ENCODE results near the gene SLC22A7.
A peak's percentile ranks its signal among the peaks of the same experiment; 100 is the strongest.

SLC22A7 gene

GRCh38 chr6:43278524-43279078 lies 19.5 kb upstream of the SLC22A7 start:
- Histone ChIP-seq H3K9ac (ENCODE audit: low read length) (no peak overlapping the region), H3K27ac (ENCODE audit: low read depth, low read length) (peak overlapping the region; percentile 63), H3K27me3 (ENCODE audit: control insufficient read depth, insufficient read depth, low read length) (peaks cover 3% of the 10 kb centered on the region), H3K4me3 (ENCODE audit: low read length) (peak overlapping the region; percentile 39), H3K4me1 (ENCODE audit: control insufficient read depth, insufficient read depth, low read length) (peaks cover 5% of the 10 kb centered on the region), H3K36me3 (ENCODE audit: control insufficient read depth, insufficient read depth, low read length) (no peaks in the 10 kb centered on the region)

GRCh38 chr6:43280234-43280633 lies 17.8 kb upstream of the SLC22A7 start:
- H3K4me1 ChIP-seq (ENCODE audit: control insufficient read depth, insufficient read depth, low read length): peaks cover 5% of the 10 kb centered on the region
- H3K27ac ChIP-seq (ENCODE audit: low read depth, low read length): no peak overlapping the region
- no peak overlapping the region for H3K9ac ChIP-seq (ENCODE audit: low read length)
- H3K27me3 ChIP-seq (ENCODE audit: control insufficient read depth, insufficient read depth, low read length): peaks cover 3% of the 10 kb centered on the region
- H3K36me3 ChIP-seq (ENCODE audit: control insufficient read depth, insufficient read depth, low read length): no peaks in the 10 kb centered on the region
- no peak overlapping the region for H3K4me3 ChIP-seq (ENCODE audit: low read length)

GRCh38 chr6:43282060-43282459 lies 16.0 kb upstream of the SLC22A7 start:
- Histone ChIP-seq H3K27ac (ENCODE audit: low read depth, low read length) (no peak overlapping the region), H3K4me3 (ENCODE audit: low read length) (no peak overlapping the region), H3K27me3 (ENCODE audit: control insufficient read depth, insufficient read depth, low read length) (peaks cover 3% of the 10 kb centered on the region), H3K4me1 (ENCODE audit: control insufficient read depth, insufficient read depth, low read length) (peaks cover 5% of the 10 kb centered on the region), H3K9ac (ENCODE audit: low read length) (no peak overlapping the region), H3K36me3 (ENCODE audit: control insufficient read depth, insufficient read depth, low read length) (no peaks in the 10 kb centered on the region)

GRCh38 chr6:43282636-43283513 lies 15.2 kb upstream of the SLC22A7 start:
- peaks cover 5% of the 10 kb centered on the region for H3K4me1 ChIP-seq (ENCODE audit: control insufficient read depth, insufficient read depth, low read length)
- peaks cover 3% of the 10 kb centered on the region for H3K27me3 ChIP-seq (ENCODE audit: control insufficient read depth, insufficient read depth, low read length)
- no peak overlapping the region for H3K4me3 ChIP-seq (ENCODE audit: low read length)
- H3K36me3 ChIP-seq (ENCODE audit: control insufficient read depth, insufficient read depth, low read length): no peaks in the 10 kb centered on the region
- no peak overlapping the region for H3K27ac ChIP-seq (ENCODE audit: low read depth, low read length)
- H3K9ac ChIP-seq (ENCODE audit: low read length): no peak overlapping the region

- H3K36me3 ChIP-seq (ENCODE audit: control insufficient read depth, insufficient read depth, low read length): no peaks in the 10 kb centered on the region
- no peak overlapping the region for H3K27ac ChIP-seq (ENCODE audit: low read depth, low read length)
- peaks cover 2% of the 10 kb centered on the region for H3K4me1 ChIP-seq (ENCODE audit: control insufficient read depth, insufficient read depth, low read length)
- no peak overlapping the region for H3K4me3 ChIP-seq (ENCODE audit: low read length)
- no peak overlapping the region for H3K9ac ChIP-seq (ENCODE audit: low read length)
- H3K27me3 ChIP-seq (ENCODE audit: control insufficient read depth, insufficient read depth, low read length): peaks cover 3% of the 10 kb centered on the region
Observed at GRCh38 chr6:43283514-43283901, 14.6 kb upstream of the SLC22A7 start.

GRCh38 chr6:43283905-43284304 lies 14.2 kb upstream of the SLC22A7 start:
- peaks cover 3% of the 10 kb centered on the region for H3K27me3 ChIP-seq (ENCODE audit: control insufficient read depth, insufficient read depth, low read length)
- no peak overlapping the region for H3K27ac ChIP-seq (ENCODE audit: low read depth, low read length)
- no peak overlapping the region for H3K4me3 ChIP-seq (ENCODE audit: low read length)
- no peaks in the 10 kb centered on the region for H3K36me3 ChIP-seq (ENCODE audit: control insufficient read depth, insufficient read depth, low read length)
- H3K9ac ChIP-seq (ENCODE audit: low read length): no peak overlapping the region
- H3K4me1 ChIP-seq (ENCODE audit: control insufficient read depth, insufficient read depth, low read length): no peaks in the 10 kb centered on the region

GRCh38 chr6:43284991-43285781 lies 12.9 kb upstream of the SLC22A7 start:
- Histone ChIP-seq H3K36me3 (ENCODE audit: control insufficient read depth, insufficient read depth, low read length) (no peaks in the 10 kb centered on the region), H3K27ac (ENCODE audit: low read depth, low read length) (no peak overlapping the region), H3K27me3 (ENCODE audit: control insufficient read depth, insufficient read depth, low read length) (peaks cover 3% of the 10 kb centered on the region), H3K4me1 (ENCODE audit: control insufficient read depth, insufficient read depth, low read length) (no peaks in the 10 kb centered on the region), H3K9ac (ENCODE audit: low read length) (no peak overlapping the region), H3K4me3 (ENCODE audit: low read length) (no peak overlapping the region)

- H3K9ac ChIP-seq (ENCODE audit: low read length): no peak overlapping the region
- no peaks in the 10 kb centered on the region for H3K36me3 ChIP-seq (ENCODE audit: control insufficient read depth, insufficient read depth, low read length)
- H3K4me3 ChIP-seq (ENCODE audit: low read length): no peak overlapping the region
- H3K4me1 ChIP-seq (ENCODE audit: control insufficient read depth, insufficient read depth, low read length): no peaks in the 10 kb centered on the region
- no peak overlapping the region for H3K27ac ChIP-seq (ENCODE audit: low read depth, low read length)
- H3K27me3 ChIP-seq (ENCODE audit: control insufficient read depth, insufficient read depth, low read length): peaks cover 3% of the 10 kb centered on the region
Observed at GRCh38 chr6:43285832-43286231, 12.2 kb upstream of the SLC22A7 start.

GRCh38 chr6:43286456-43286979 lies 11.5 kb upstream of the SLC22A7 start:
- no peak overlapping the region for H3K4me3 ChIP-seq (ENCODE audit: low read length)
- H3K9ac ChIP-seq (ENCODE audit: low read length): peak overlapping the region; percentile 21
- no peaks in the 10 kb centered on the region for H3K4me1 ChIP-seq (ENCODE audit: control insufficient read depth, insufficient read depth, low read length)
- H3K27me3 ChIP-seq (ENCODE audit: control insufficient read depth, insufficient read depth, low read length): peaks cover 3% of the 10 kb centered on the region
- no peaks in the 10 kb centered on the region for H3K36me3 ChIP-seq (ENCODE audit: control insufficient read depth, insufficient read depth, low read length)
- H3K27ac ChIP-seq (ENCODE audit: low read depth, low read length): no peak overlapping the region

GRCh38 chr6:43286980-43287716 lies 10.9 kb upstream of the SLC22A7 start:
- Histone ChIP-seq H3K27ac (ENCODE audit: low read depth, low read length) (no peak overlapping the region), H3K4me1 (ENCODE audit: control insufficient read depth, insufficient read depth, low read length) (no peaks in the 10 kb centered on the region), H3K4me3 (ENCODE audit: low read length) (no peak overlapping the region), H3K27me3 (ENCODE audit: control insufficient read depth, insufficient read depth, low read length) (peaks cover under 1% of the 10 kb centered on the region), H3K9ac (ENCODE audit: low read length) (no peak overlapping the region), H3K36me3 (ENCODE audit: control insufficient read depth, insufficient read depth, low read length) (no peaks in the 10 kb centered on the region)

GRCh38 chr6:43287717-43288679 lies 10.1 kb upstream of the SLC22A7 start:
- no peak overlapping the region for H3K4me3 ChIP-seq (ENCODE audit: low read length)
- H3K27ac ChIP-seq (ENCODE audit: low read depth, low read length): no peak overlapping the region
- no peaks in the 10 kb centered on the region for H3K27me3 ChIP-seq (ENCODE audit: control insufficient read depth, insufficient read depth, low read length)
- H3K9ac ChIP-seq (ENCODE audit: low read length): no peak overlapping the region
- no peaks in the 10 kb centered on the region for H3K36me3 ChIP-seq (ENCODE audit: control insufficient read depth, insufficient read depth, low read length)
- no peaks in the 10 kb centered on the region for H3K4me1 ChIP-seq (ENCODE audit: control insufficient read depth, insufficient read depth, low read length)

Measured in rectal smooth muscle tissue (tissue), 1 donor.